Liver (tissue), 9 donors: Measurements from ENCODE around the gene NPAS2. TPM values are rescaled to one million over a fixed set of nuclear protein-coding genes. Genes with fewer than 3 reads are reported as not detected.

Source experiments
- DNase-seq: peaks from one replicate; pipeline ENCODE4 v3.0.0-alpha.2; 2017; ENCODE audit warnings: low spot score
- H3K27ac ChIP-seq, 2 donors: one replicate each; pipeline ENCODE4 v1.7.0; 2013; ENCODE audit warnings: inconsistent platforms in 2 of 2, low read length in 2 of 2, control low read depth in 1 of 2, low read depth in 1 of 2, mild to moderate bottlenecking in 1 of 2
- H3K27me3 ChIP-seq, 4 donors: one replicate each; pipeline versions ENCODE4 v1.6.1 to v1.7.0; 2013; ENCODE audit warnings: low read length in 3 of 4, inconsistent platforms in 1 of 4, mild to moderate bottlenecking in 1 of 4, moderate library complexity in 1 of 4; ENCODE audit not compliant: control insufficient read depth in 4 of 4, insufficient read depth in 4 of 4
- H3K36me3 ChIP-seq, 4 donors: one replicate each; pipeline versions ENCODE4 v1.6.1 to v1.7.0; 2013; ENCODE audit warnings: low read length in 3 of 4, mild to moderate bottlenecking in 3 of 4, low read depth in 1 of 4, moderate library complexity in 1 of 4; ENCODE audit not compliant: control insufficient read depth in 4 of 4, insufficient read depth in 3 of 4
- H3K4me1 ChIP-seq, 4 donors: one replicate each; pipeline versions ENCODE4 v1.6.1 to v1.7.0; 2013; ENCODE audit warnings: low read length in 3 of 4, mild to moderate bottlenecking in 3 of 4, moderate library complexity in 1 of 4; ENCODE audit not compliant: control insufficient read depth in 4 of 4, insufficient read depth in 4 of 4
- H3K4me3 ChIP-seq, 3 donors: one replicate each; pipeline versions ENCODE4 v1.6.1 to v1.7.0; 2013; ENCODE audit warnings: low read length in 3 of 3, control low read depth in 1 of 3, low read depth in 1 of 3, mild to moderate bottlenecking in 1 of 3
- H3K9ac ChIP-seq, 2 donors: one replicate each; pipeline ENCODE4 v1.7.0; 2013; ENCODE audit warnings: low read length in 2 of 2, mild to moderate bottlenecking in 2 of 2, moderate library complexity in 2 of 2, control low read depth in 1 of 2, low read depth in 1 of 2
- H3K9me3 ChIP-seq, 4 donors: one replicate each; pipeline versions ENCODE4 v1.6.1 to v1.7.0; 2013; ENCODE audit warnings: low read length in 3 of 4; ENCODE audit not compliant: control insufficient read depth in 4 of 4
- CTCF ChIP-seq: fragments of 150-350 bp; IDR thresholded peaks from 2 replicates; pipeline ENCODE4 v1.5.1; 2017; ENCODE audit warnings: improper control_type of control experiment, low read depth, low read length; ENCODE audit not compliant: missing input control
- EGR1 ChIP-seq, 2 donors: IDR thresholded peaks; 2 replicates each; pipeline ENCODE4 v1.6.1; 2016 to 2018; ENCODE audit warnings: antibody characterized with exemption in 2 of 2, low read depth in 2 of 2
- FOXA1 ChIP-seq: IDR thresholded peaks from 2 replicates; pipeline ENCODE4 v1.6.1; 2016; ENCODE audit warnings: antibody characterized with exemption
- FOXA2 ChIP-seq: IDR thresholded peaks from 2 replicates; pipeline ENCODE4 v1.6.1; 2016; ENCODE audit warnings: antibody characterized with exemption
- GABPA ChIP-seq, 2 donors: IDR thresholded peaks in 1 of 2; conservative IDR thresholded peaks in 1 of 2; 2 replicates each; pipeline ENCODE4 v1.6.1; 2016; ENCODE audit warnings: antibody characterized with exemption in 2 of 2, mild to moderate bottlenecking in 1 of 2, moderate library complexity in 1 of 2
- HNF4A ChIP-seq, 2 donors: conservative IDR thresholded peaks; 2 replicates each; pipeline ENCODE4 v1.6.1; 2016; ENCODE audit warnings: antibody characterized with exemption in 2 of 2, mild to moderate bottlenecking in 2 of 2
- HNF4G ChIP-seq: IDR thresholded peaks from 2 replicates; pipeline ENCODE4 v1.6.1; 2016; ENCODE audit warnings: antibody characterized with exemption
- JUND ChIP-seq, 2 donors: IDR thresholded peaks; 2 replicates each; pipeline ENCODE4 v1.6.1; 2016; ENCODE audit warnings: antibody characterized with exemption in 2 of 2
- MAX ChIP-seq: IDR thresholded peaks from 2 replicates; pipeline ENCODE4 v1.6.1; 2016; ENCODE audit warnings: antibody characterized with exemption
- NR2F2 ChIP-seq: IDR thresholded peaks from 2 replicates; pipeline ENCODE4 v1.6.1; 2016; ENCODE audit warnings: antibody characterized with exemption
- RAD21 ChIP-seq, 2 donors: IDR thresholded peaks; 2 replicates each; pipeline ENCODE4 v1.6.1; 2016; ENCODE audit warnings: antibody characterized with exemption in 2 of 2, mild to moderate bottlenecking in 2 of 2
- REST ChIP-seq: IDR thresholded peaks from 2 replicates; pipeline ENCODE4 v1.6.1; 2016; ENCODE audit warnings: antibody characterized with exemption, mild to moderate bottlenecking
- RXRA ChIP-seq, 2 donors: IDR thresholded peaks; 2 replicates each; pipeline ENCODE4 v1.6.1; 2017 to 2018; ENCODE audit warnings: antibody characterized with exemption in 2 of 2, mild to moderate bottlenecking in 1 of 2
- SP1 ChIP-seq: IDR thresholded peaks from 2 replicates; pipeline ENCODE4 v1.6.1; 2018; ENCODE audit warnings: antibody characterized with exemption, mild to moderate bottlenecking
- TAF1 ChIP-seq: conservative IDR thresholded peaks from 2 replicates; pipeline ENCODE4 v1.6.1; 2016; ENCODE audit warnings: antibody characterized with exemption, mild to moderate bottlenecking
- YY1 ChIP-seq: IDR thresholded peaks from 2 replicates; pipeline ENCODE4 v1.6.1; 2016; ENCODE audit warnings: antibody characterized with exemption, mild to moderate bottlenecking
- ZBTB33 ChIP-seq: IDR thresholded peaks from 2 replicates; pipeline ENCODE4 v1.6.1; 2016; ENCODE audit warnings: antibody characterized with exemption
- WGBS: extraction: QIAGEN DNeasy Blood & Tissue Kit; methylation state at CpG from one replicate; pipeline ENCODE4 v1.1.7; 2013; 5-methylcytosine and 5-hydroxymethylcytosine counted together
- polyA plus RNA-seq, 2 donors: library from polyadenylated mRNA; stranded (reverse) in 1 of 2; unstranded in 1 of 2; fragments of 200-250 nt in 1 of 2; fragments of >200 nt in 1 of 2; fragmentation: Nextera tagmentation in 1 of 2; extraction: Ambion mirVana in 1 of 2; gene quantifications; one replicate each; pipeline versions ENCODE4 v1.2.1 to v1.2.3, GENCODE V29; 2013 to 2015
- total RNA-seq, 2 donors: library from RNA; depleted of rRNA; stranded (reverse); fragments of >200 nt; gene quantifications; one replicate each; pipeline ENCODE4 v1.2.3, GENCODE V29; 2014
- TF ChIP-seq, protein P1 (sequence below): IDR thresholded peaks from 2 replicates; pipeline ENCODE4 v1.6.1; 2016; ENCODE audit warnings: antibody characterized with exemption
- donor health status: healthy.
- donor health status: healthy.
- donor health status: healthy.
- donor health status: healthy.
- donor health status: healthy.

NPAS2 gene
- total and polyA plus RNA-seq, 4 donors = 0.33 to 24.3 (median 6.6) TPM

DNA sequence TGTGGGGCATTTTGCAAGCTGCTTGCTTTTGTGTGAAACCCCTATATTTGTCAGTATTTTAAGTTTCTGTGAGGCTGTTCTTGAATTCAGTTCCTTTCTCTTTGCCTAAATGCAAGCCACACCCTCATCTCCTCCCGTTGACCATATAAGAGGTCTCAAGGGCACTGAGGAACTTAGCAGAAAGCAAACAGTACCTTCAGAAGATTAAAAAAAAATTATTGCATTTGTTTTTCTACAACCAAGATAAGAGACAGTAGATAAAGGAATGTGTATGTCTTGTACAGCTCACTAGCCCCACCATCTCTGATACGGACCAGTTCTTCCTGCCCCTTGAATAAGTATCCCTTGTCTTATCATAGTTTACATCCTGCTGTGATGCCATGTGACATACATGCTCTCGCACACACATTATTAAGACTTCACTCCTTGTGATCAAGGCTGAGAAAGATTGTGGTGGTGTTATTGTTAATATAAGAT lies 64.2 kb downstream of the NPAS2 start:
- H3K36me3 ChIP-seq = no peaks in the 10 kb centered on the region
- TF ChIP-seq NR2F2 = peak; percentile 28
- TF ChIP-seq HNF4A (conservative IDR thresholded peaks at IDR 0.05) = no peak
- TF ChIP-seq FOXA1 = no peak
- no peaks in the 10 kb centered on the region for H3K9me3 ChIP-seq
- 61% methylated on average over 3 of the region's 3 CpGs for WGBS
- peaks cover 11 to 18% (median 13%) of the 10 kb centered on the region in 4 donors for H3K4me1 ChIP-seq
- DNase-seq = no peak
- no peaks in the 10 kb centered on the region for H3K27me3 ChIP-seq
- H3K4me3 ChIP-seq = no peak overlapping the region
- no peak overlapping the region for H3K9ac ChIP-seq
- peak overlapping the region; percentile 68 to 80 for H3K27ac ChIP-seq

- Histone ChIP-seq H3K4me1 (peaks cover 11 to 18% (median 13%) of the 10 kb centered on the region in 4 donors), H3K27me3 (no peaks in the 10 kb centered on the region), H3K9ac (no peak overlapping the region), H3K4me3 (no peak overlapping the region), H3K36me3 (no peaks in the 10 kb centered on the region), H3K9me3 (no peaks in the 10 kb centered on the region), H3K27ac (no peak overlapping the region)
- DNase-seq = no peak
- WGBS = 80% methylated on average over 4 of the region's 4 CpGs
- TF ChIP-seq FOXA2 (no peak), MAX (no peak), RAD21 (IDR thresholded peaks at IDR 0.05) (no peak), RXRA (IDR thresholded peaks at IDR 0.05) (no peak), ZBTB33 (no peak), TAF1 (no peak), JUND (IDR thresholded peaks at IDR 0.05) (no peak), CTCF (no peak), SP1 (no peak), GABPA (IDR thresholded peaks at IDR 0.05 in 1 of 2, conservative IDR thresholded peaks at IDR 0.05 in 1 of 2) (no peak), YY1 (no peak), NR2F2 (no peak), REST (no peak), FOXA1 (no peak), HNF4G (no peak), EGR1 (IDR thresholded peaks at IDR 0.05; ENCODE audit: low read depth in 2 of 2) (no peak)
- TF ChIP-seq, protein P1, sequence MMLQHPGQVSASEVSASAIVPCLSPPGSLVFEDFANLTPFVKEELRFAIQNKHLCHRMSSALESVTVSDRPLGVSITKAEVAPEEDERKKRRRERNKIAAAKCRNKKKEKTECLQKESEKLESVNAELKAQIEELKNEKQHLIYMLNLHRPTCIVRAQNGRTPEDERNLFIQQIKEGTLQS = no peak
These were observed 66.1 kb downstream of the NPAS2 start for GRCh38 chr2:100886085-100886484.
